ENCODE measurements around the gene INTS6L. TPM values are rescaled to one million over a fixed set of nuclear protein-coding genes. Genes with fewer than 3 reads are reported as not detected.

INTS6L gene
- total and polyA plus RNA-seq, 3 experiments from 2014 or later: 5.4 to 20.2 (median 19.4) TPM

DNA sequence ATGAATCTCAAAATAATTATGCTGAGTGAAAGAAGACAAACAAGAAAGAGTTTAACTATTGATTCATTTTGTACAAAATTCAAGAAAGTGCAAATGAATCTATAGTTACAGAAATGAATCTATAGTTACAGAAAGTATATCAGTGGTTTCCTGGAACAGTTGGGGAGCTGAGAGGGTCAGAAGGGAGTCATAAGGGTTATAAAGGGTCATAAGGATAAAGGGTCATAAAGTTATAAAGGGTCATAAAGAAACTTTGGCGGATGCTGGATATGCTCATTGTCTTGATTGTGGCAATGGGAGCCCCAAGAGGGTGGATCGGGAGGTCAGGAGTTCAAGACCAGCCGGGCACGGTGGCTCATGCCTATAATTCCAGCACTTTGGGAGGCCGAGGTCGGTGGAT, 26.0 kb upstream of the INTS6L start:
- Mint-ChIP-seq H3K27ac (no peak overlapping the region), H3K4me3 (no peak overlapping the region), H3K36me3 (no peaks in the 10 kb centered on the region), H3K4me1 (peaks cover 0 to 1% (median 0%) of the 10 kb centered on the region in 3 donors), H3K27me3 (peaks cover 0 to 5% of the 10 kb centered on the region in 2 donors), H3K9me3 (no peaks in the 10 kb centered on the region)
- H3K27me3 ChIP-seq (ENCODE audit: insufficient read depth, low read length, poor library complexity, severe bottlenecking): no peaks in the 10 kb centered on the region
- H3K27ac ChIP-seq (ENCODE audit: low read depth, low read length): no peak overlapping the region
- H3K4me3 ChIP-seq (ENCODE audit: low read length): no peak overlapping the region
- POLR2A ChIA-PET: no interaction called here
- CTCF ChIA-PET: no interaction called here
- H3K9me3 ChIP-seq (ENCODE audit: low read length): no peaks in the 10 kb centered on the region
- H3K4me1 ChIP-seq (ENCODE audit: insufficient read depth, low read length): no peaks in the 10 kb centered on the region
- no peak for DNase-seq
- no peaks in the 10 kb centered on the region for H3K36me3 ChIP-seq (ENCODE audit: insufficient read depth, low read length)

DNA sequence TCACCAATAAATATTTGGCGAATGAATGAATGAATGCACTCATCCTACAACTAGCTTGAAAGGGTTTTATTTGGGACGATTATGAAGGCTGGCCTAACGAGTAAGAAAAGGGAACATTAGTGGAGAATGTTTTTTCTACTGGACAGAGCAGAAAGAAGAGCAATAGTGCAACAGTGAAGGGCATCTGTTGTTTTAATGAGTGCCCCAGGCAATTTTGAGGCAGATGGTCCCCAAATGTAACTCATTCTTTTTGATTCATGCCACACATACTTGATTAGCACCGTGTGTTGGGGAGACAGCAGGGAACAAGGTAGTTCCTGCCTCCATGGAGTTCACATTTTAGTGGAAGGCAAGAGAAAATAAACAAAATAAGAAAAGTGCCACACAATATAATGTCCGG, 22.7 kb upstream of the INTS6L start:
- no peak overlapping the region for H3K4me3 Mint-ChIP-seq
- CTCF ChIA-PET: no interaction called here
- H3K36me3 ChIP-seq (ENCODE audit: insufficient read depth, low read length): no peaks in the 10 kb centered on the region
- peaks cover 0 to 5% of the 10 kb centered on the region in 2 donors for H3K27me3 Mint-ChIP-seq
- H3K4me3 ChIP-seq (ENCODE audit: low read length): no peak overlapping the region
- H3K9me3 ChIP-seq (ENCODE audit: low read length): no peaks in the 10 kb centered on the region
- H3K27me3 ChIP-seq (ENCODE audit: insufficient read depth, low read length, poor library complexity, severe bottlenecking): no peaks in the 10 kb centered on the region
- no peaks in the 10 kb centered on the region for H3K4me1 ChIP-seq (ENCODE audit: insufficient read depth, low read length)
- POLR2A ChIA-PET: no interaction called here
- DNase-seq: no peak
- H3K9me3 Mint-ChIP-seq: no peaks in the 10 kb centered on the region
- no peak overlapping the region for H3K27ac Mint-ChIP-seq
- H3K36me3 Mint-ChIP-seq: no peaks in the 10 kb centered on the region
- H3K4me1 Mint-ChIP-seq: no peaks in the 10 kb centered on the region
- no peak overlapping the region for H3K27ac ChIP-seq (ENCODE audit: low read depth, low read length)

DNA sequence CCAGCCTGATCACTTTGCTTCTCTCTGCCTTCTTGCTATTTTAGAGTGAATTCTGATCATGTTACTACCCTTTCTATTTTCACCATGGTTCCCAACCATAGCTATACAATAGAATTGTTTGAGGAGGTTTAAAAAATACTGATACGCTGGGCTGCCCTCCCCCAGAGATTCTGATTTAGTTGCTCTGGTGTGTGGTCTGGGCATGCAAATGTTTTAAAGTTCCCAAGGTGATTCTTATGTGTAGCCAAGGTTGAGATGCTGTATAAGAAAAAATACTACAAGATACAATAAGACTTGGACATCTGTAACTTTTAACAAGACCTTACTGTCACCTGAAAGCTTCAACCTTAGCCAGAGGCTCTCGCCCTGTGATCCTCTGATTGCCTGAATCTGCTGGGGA, 22.2 kb upstream of the INTS6L start:
- H3K9me3 Mint-ChIP-seq: no peaks in the 10 kb centered on the region
- Histone ChIP-seq H3K4me3 (ENCODE audit: low read length) (no peak overlapping the region), H3K27me3 (ENCODE audit: insufficient read depth, low read length, poor library complexity, severe bottlenecking) (no peaks in the 10 kb centered on the region), H3K4me1 (ENCODE audit: insufficient read depth, low read length) (no peaks in the 10 kb centered on the region), H3K27ac (ENCODE audit: low read depth, low read length) (no peak overlapping the region), H3K36me3 (ENCODE audit: insufficient read depth, low read length) (no peaks in the 10 kb centered on the region), H3K9me3 (ENCODE audit: low read length) (no peaks in the 10 kb centered on the region)
- H3K27me3 Mint-ChIP-seq: peaks cover 0 to 3% of the 10 kb centered on the region in 2 donors
- CTCF ChIA-PET: no interaction called here
- DNase-seq: no peak
- peak overlapping the region in 1 of 8 donors; percentile 20 for H3K27ac Mint-ChIP-seq
- H3K4me1 Mint-ChIP-seq: no peaks in the 10 kb centered on the region
- H3K36me3 Mint-ChIP-seq: no peaks in the 10 kb centered on the region
- H3K4me3 Mint-ChIP-seq: no peak overlapping the region
- POLR2A ChIA-PET: no interaction called here

DNA sequence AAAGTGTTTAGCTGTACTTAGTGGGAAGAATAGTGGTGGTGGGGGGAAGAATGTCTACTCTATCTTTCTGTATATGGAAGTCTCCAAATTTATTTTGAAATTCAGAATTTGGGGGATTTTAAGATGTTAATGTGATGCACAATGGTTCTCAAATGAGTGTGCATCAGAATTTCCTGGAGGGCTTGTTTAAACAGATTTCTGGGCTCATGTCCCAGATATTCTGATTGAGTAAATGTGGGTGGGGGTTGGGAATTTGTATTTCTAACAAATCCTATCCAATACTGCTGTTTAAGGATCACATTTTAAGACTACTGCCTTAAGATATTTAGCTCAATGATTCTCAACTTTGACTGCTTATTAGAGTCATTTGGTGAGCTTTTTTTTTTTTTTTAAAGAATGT, 15.1 kb upstream of the INTS6L start:
- no peaks in the 10 kb centered on the region for H3K9me3 Mint-ChIP-seq
- H3K9me3 ChIP-seq (ENCODE audit: low read length): no peaks in the 10 kb centered on the region
- no peak overlapping the region for H3K27ac Mint-ChIP-seq
- H3K36me3 Mint-ChIP-seq: no peaks in the 10 kb centered on the region
- H3K27me3 ChIP-seq (ENCODE audit: insufficient read depth, low read length, poor library complexity, severe bottlenecking): no peaks in the 10 kb centered on the region
- no peak overlapping the region for H3K4me3 ChIP-seq (ENCODE audit: low read length)
- no peaks in the 10 kb centered on the region for H3K4me1 ChIP-seq (ENCODE audit: insufficient read depth, low read length)
- no peak overlapping the region for H3K27ac ChIP-seq (ENCODE audit: low read depth, low read length)
- H3K4me1 Mint-ChIP-seq: no peaks in the 10 kb centered on the region
- peaks cover 0 to 6% of the 10 kb centered on the region in 2 donors for H3K27me3 Mint-ChIP-seq
- H3K36me3 ChIP-seq (ENCODE audit: insufficient read depth, low read length): no peaks in the 10 kb centered on the region
- no peak overlapping the region for H3K4me3 Mint-ChIP-seq
- DNase-seq: no peak
- CTCF ChIA-PET: no interaction called here
- POLR2A ChIA-PET: no interaction called here

DNA sequence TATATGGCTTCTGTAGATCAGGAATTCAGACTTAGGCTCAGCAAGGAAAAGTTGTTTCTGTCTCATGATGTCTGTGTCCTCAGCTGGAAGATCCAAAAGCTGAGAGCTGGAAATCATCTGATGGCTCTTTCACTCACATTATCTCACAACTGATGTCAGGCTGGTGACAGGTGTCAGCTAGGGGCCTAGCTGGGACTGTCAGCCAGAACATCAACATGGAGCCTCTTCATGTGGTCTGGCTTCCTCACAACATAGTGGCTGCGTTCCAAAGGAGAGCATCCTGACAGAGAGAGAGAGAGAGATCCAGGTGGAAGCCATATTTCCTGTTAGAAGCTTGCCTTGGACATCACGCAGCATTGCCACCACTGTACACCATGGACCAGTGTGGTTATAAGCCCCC, 10.6 kb upstream of the INTS6L start:
- Mint-ChIP-seq H3K9me3 (no peaks in the 10 kb centered on the region), H3K27me3 (peaks cover 0 to 7% of the 10 kb centered on the region in 2 donors), H3K4me3 (no peak overlapping the region), H3K36me3 (no peaks in the 10 kb centered on the region), H3K27ac (no peak overlapping the region), H3K4me1 (no peaks in the 10 kb centered on the region)
- Histone ChIP-seq H3K36me3 (ENCODE audit: insufficient read depth, low read length) (no peaks in the 10 kb centered on the region), H3K27ac (ENCODE audit: low read depth, low read length) (no peak overlapping the region), H3K4me3 (ENCODE audit: low read length) (no peak overlapping the region), H3K27me3 (ENCODE audit: insufficient read depth, low read length, poor library complexity, severe bottlenecking) (no peaks in the 10 kb centered on the region), H3K9me3 (ENCODE audit: low read length) (no peaks in the 10 kb centered on the region), H3K4me1 (ENCODE audit: insufficient read depth, low read length) (no peaks in the 10 kb centered on the region)
- DNase-seq: no peak
- ChIA-PET POLR2A (no interaction called here), CTCF (no interaction called here)

DNA sequence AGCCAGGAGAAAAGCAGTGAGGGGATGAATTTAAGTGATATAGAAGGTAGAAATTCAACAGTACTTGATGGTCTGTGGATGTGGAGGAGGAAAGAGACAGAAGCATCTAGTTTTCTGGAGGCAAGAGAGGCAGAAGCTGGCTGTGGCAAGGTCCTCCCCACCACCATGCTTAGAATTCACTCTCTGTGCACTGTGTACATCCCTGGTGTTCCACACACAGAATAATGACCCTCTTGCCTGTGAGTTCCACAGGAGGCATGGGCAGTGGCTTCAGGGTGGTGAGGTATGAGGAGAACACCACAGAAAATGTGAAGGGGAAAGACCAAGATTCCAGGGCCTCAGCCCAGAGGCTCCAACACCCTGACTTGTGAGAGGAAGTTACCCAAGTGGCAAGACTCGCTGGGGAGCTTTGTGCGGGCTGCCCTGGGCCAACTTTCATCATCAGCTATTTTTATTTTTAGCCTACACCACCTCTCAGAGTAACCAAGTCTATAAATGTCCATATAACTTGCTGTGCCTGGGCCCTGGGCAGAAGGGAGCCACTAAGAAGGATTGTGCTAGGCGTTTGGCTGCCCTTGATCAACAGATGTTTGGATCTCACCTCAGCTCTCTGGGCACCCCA, 7.8 kb upstream of the INTS6L start:
- Mint-ChIP-seq H3K36me3 (no peaks in the 10 kb centered on the region), H3K27ac (no peak overlapping the region), H3K4me3 (no peak overlapping the region), H3K27me3 (peaks cover 0 to 12% of the 10 kb centered on the region in 2 donors), H3K4me1 (no peaks in the 10 kb centered on the region), H3K9me3 (no peaks in the 10 kb centered on the region)
- no peaks in the 10 kb centered on the region for H3K36me3 ChIP-seq (ENCODE audit: insufficient read depth, low read length)
- H3K27me3 ChIP-seq (ENCODE audit: insufficient read depth, low read length, poor library complexity, severe bottlenecking): no peaks in the 10 kb centered on the region
- no peak for DNase-seq
- H3K27ac ChIP-seq (ENCODE audit: low read depth, low read length): no peak overlapping the region
- CTCF ChIA-PET: no interaction called here
- no peaks in the 10 kb centered on the region for H3K9me3 ChIP-seq (ENCODE audit: low read length)
- POLR2A ChIA-PET: no interaction called here
- H3K4me1 ChIP-seq (ENCODE audit: insufficient read depth, low read length): no peaks in the 10 kb centered on the region
- H3K4me3 ChIP-seq (ENCODE audit: low read length): no peak overlapping the region

DNA sequence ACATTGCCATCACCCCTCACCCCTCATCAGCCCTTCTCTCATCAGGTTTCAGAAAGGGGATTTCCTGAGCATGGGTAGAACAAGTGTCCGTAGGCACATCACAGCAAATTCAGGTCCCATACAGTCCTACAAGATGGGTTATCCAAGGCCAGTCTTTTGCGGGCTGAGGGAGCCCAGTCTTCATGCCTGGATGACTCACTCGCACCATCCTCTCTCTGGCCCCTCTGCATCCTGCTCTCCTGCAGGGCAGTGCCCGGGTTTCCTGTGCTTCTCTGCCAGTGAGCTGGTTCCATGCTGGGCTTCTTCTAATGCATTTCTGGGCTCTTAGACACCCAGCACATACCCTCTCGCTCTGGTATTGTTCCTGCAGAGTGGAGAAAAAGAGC, 7.3 kb upstream of the INTS6L start:
- Histone ChIP-seq H3K27me3 (ENCODE audit: insufficient read depth, low read length, poor library complexity, severe bottlenecking) (no peaks in the 10 kb centered on the region), H3K4me3 (ENCODE audit: low read length) (no peak overlapping the region), H3K4me1 (ENCODE audit: insufficient read depth, low read length) (no peaks in the 10 kb centered on the region), H3K9me3 (ENCODE audit: low read length) (no peaks in the 10 kb centered on the region), H3K36me3 (ENCODE audit: insufficient read depth, low read length) (no peaks in the 10 kb centered on the region), H3K27ac (ENCODE audit: low read depth, low read length) (no peak overlapping the region)
- POLR2A ChIA-PET: no interaction called here
- Mint-ChIP-seq H3K27ac (no peak overlapping the region), H3K27me3 (peaks cover 0 to 12% of the 10 kb centered on the region in 2 donors), H3K4me1 (no peaks in the 10 kb centered on the region), H3K36me3 (no peaks in the 10 kb centered on the region), H3K9me3 (no peaks in the 10 kb centered on the region), H3K4me3 (no peak overlapping the region)
- DNase-seq: no peak
- CTCF ChIA-PET: no interaction called here

DNA sequence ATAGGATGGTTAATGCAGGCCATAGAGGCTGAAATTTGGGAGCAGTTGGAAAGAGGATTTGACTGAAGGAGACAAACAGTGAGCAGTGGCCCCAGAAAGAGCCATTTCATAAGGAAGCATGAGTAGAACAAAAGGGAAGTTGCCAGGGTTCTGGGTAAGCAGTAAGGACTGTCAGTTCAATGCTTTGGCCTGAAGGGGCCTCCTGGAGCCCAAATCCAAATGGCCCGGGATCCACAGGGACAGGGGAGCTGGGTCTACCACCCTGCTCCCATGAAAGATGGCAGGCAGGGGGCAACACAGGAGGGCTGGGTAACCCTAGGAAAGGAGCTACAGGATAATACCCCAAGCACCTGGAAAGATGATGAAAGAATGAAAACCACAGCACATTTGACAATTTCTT, 4.1 kb upstream of the INTS6L start:
- H3K4me1 ChIP-seq (ENCODE audit: insufficient read depth, low read length): no peaks in the 10 kb centered on the region
- Mint-ChIP-seq H3K27me3 (peaks cover 0 to 7% of the 10 kb centered on the region in 2 donors), H3K9me3 (no peaks in the 10 kb centered on the region), H3K4me1 (peaks cover 7 to 8% (median 7%) of the 10 kb centered on the region in 3 donors), H3K27ac (no peak overlapping the region), H3K36me3 (peaks cover 0 to 5% (median 0%) of the 10 kb centered on the region in 3 donors), H3K4me3 (peak overlapping the region in 1 of 7 donors; percentile 56)
- no peaks in the 10 kb centered on the region for H3K9me3 ChIP-seq (ENCODE audit: low read length)
- no peaks in the 10 kb centered on the region for H3K27me3 ChIP-seq (ENCODE audit: insufficient read depth, low read length, poor library complexity, severe bottlenecking)
- ChIA-PET CTCF (no interaction called here), POLR2A (no interaction called here)
- no peak overlapping the region for H3K4me3 ChIP-seq (ENCODE audit: low read length)
- H3K36me3 ChIP-seq (ENCODE audit: insufficient read depth, low read length): no peaks in the 10 kb centered on the region
- H3K27ac ChIP-seq (ENCODE audit: low read depth, low read length): no peak overlapping the region
- DNase-seq: no peak

DNA sequence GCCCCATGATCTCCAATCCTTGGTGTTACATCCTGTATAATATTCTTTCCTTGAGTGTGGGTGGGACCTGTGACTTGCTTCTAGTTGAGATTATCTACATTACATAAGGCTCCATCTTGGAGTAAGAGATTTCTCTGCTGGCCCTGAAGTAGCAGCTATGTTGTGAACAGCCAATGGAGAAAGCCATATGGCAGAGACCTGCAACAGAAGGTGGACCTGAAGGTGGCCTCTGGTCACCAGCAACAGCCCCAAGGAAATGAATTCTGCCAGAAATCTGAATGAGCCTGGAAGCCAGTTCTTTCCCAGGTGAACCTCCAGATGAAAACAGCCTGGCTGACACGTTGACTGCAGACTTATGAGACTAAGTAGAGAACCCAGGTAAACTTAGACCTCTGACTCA, 2.3 kb upstream of the INTS6L start:
- no peaks in the 10 kb centered on the region for H3K27me3 ChIP-seq (ENCODE audit: insufficient read depth, low read length, poor library complexity, severe bottlenecking)
- no peaks in the 10 kb centered on the region for H3K9me3 Mint-ChIP-seq
- no peak overlapping the region for H3K4me3 Mint-ChIP-seq
- peaks cover 0 to 5% (median 0%) of the 10 kb centered on the region in 3 donors for H3K36me3 Mint-ChIP-seq
- ChIA-PET POLR2A (no interaction called here), CTCF (no interaction called here)
- no peak overlapping the region for H3K4me3 ChIP-seq (ENCODE audit: low read length)
- DNase-seq: no peak
- peaks cover 0 to 7% of the 10 kb centered on the region in 2 donors for H3K27me3 Mint-ChIP-seq
- no peaks in the 10 kb centered on the region for H3K4me1 ChIP-seq (ENCODE audit: insufficient read depth, low read length)
- H3K36me3 ChIP-seq (ENCODE audit: insufficient read depth, low read length): no peaks in the 10 kb centered on the region
- H3K27ac Mint-ChIP-seq: no peak overlapping the region
- H3K27ac ChIP-seq (ENCODE audit: low read depth, low read length): no peak overlapping the region
- peaks cover 15 to 19% (median 19%) of the 10 kb centered on the region in 3 donors for H3K4me1 Mint-ChIP-seq
- no peaks in the 10 kb centered on the region for H3K9me3 ChIP-seq (ENCODE audit: low read length)
